A549 (cell line): ENCODE data around the gene CD226.

ENCODE experiments used
- CTCF ChIP-seq: fragments of >200 bp; sonication (Bioruptor Twin); formaldehyde crosslinking; IDR thresholded peaks from 3 replicates; pipeline ENCODE4 v1.5.1; 2016
- GATA3 ChIP-seq: IDR thresholded peaks from 2 replicates; pipeline ENCODE4 v1.6.1; 2012; ENCODE audit warnings: borderline replicate concordance
- HDAC2 ChIP-seq: fragments of 200-600 bp; sonication (generic); IDR thresholded peaks from 2 replicates; pipeline ENCODE4 v1.6.1; 2016

- TF ChIP-seq CTCF (no peak), GATA3 (no peak), HDAC2 (no peak)
Observed at GRCh38 chr18:69830189-69830588, 117.5 kb downstream of the CD226 start.
